ENCODE data around the gene MTHFS.
A peak's percentile ranks its signal among the peaks of the same experiment; 100 is the strongest.

The MTHFS gene

GRCh38 chr15:79875213-79875612 is 21.6 kb downstream of the MTHFS start:
- DNase-seq (ENCODE audit: low read depth): no peak

- no peak for DNase-seq (ENCODE audit: low read depth)
Measured at GRCh38 chr15:79874242-79874641, 22.6 kb downstream of the MTHFS start.

GRCh38 chr15:79872358-79873017 is 24.3 kb downstream of the MTHFS start:
- DNase-seq (ENCODE audit: low read depth): no peak

GRCh38 chr15:79868554-79868953 is 28.3 kb downstream of the MTHFS start:
- no peak for DNase-seq (ENCODE audit: low read depth)

- DNase-seq (ENCODE audit: low read depth): no peak
Measured at GRCh38 chr15:79863886-79864285, 32.9 kb downstream of the MTHFS start.

- no peak for DNase-seq (ENCODE audit: low read depth)
Measured at GRCh38 chr15:79862191-79862590, 34.6 kb downstream of the MTHFS start.

GRCh38 chr15:79860661-79861060 is 36.2 kb downstream of the MTHFS start:
- no peak for DNase-seq (ENCODE audit: low read depth)

GRCh38 chr15:79858469-79858868 is 38.3 kb downstream of the MTHFS start:
- no peak for DNase-seq (ENCODE audit: low read depth)

- peak; percentile 40 for DNase-seq (ENCODE audit: low read depth)
Measured at GRCh38 chr15:79853492-79854328, 43.1 kb downstream of the MTHFS start.

GRCh38 chr15:79849789-79850188 is 47.0 kb downstream of the MTHFS start:
- DNase-seq (ENCODE audit: low read depth): no peak

GRCh38 chr15:79846539-79846938 is 50.3 kb downstream of the MTHFS start:
- DNase-seq (ENCODE audit: low read depth): no peak

GRCh38 chr15:79844221-79844620 is 52.6 kb downstream of the MTHFS start:
- DNase-seq (ENCODE audit: low read depth): no peak

GRCh38 chr15:79837846-79838245 is 59.0 kb downstream of the MTHFS start:
- DNase-seq (ENCODE audit: low read depth): no peak

- no peak for DNase-seq (ENCODE audit: low read depth)
Measured at GRCh38 chr15:79834495-79834894, 62.3 kb downstream of the MTHFS start.

- no peak for DNase-seq (ENCODE audit: low read depth)
Measured at GRCh38 chr15:79832367-79833120, 64.3 kb downstream of the MTHFS start.

GRCh38 chr15:79831604-79832003 is 65.2 kb downstream of the MTHFS start:
- DNase-seq (ENCODE audit: low read depth): no peak

- no peak for DNase-seq (ENCODE audit: low read depth)
Measured at GRCh38 chr15:79829950-79830349, 66.9 kb downstream of the MTHFS start.

- DNase-seq (ENCODE audit: low read depth): no peak
Measured at GRCh38 chr15:79828447-79828846, 68.4 kb downstream of the MTHFS start.

GRCh38 chr15:79826800-79827199 is 70.0 kb downstream of the MTHFS start:
- no peak for DNase-seq (ENCODE audit: low read depth)

- DNase-seq (ENCODE audit: low read depth): no peak
Measured at GRCh38 chr15:79824136-79824701, 72.6 kb downstream of the MTHFS start.

- DNase-seq (ENCODE audit: low read depth): no peak
Measured at GRCh38 chr15:79820820-79821219, 76.0 kb downstream of the MTHFS start.

- no peak for DNase-seq (ENCODE audit: low read depth)
Measured at GRCh38 chr15:79820176-79820575, 76.6 kb downstream of the MTHFS start.

- no peak for DNase-seq (ENCODE audit: low read depth)
Measured at GRCh38 chr15:79816571-79816970, 80.2 kb downstream of the MTHFS start.
